ENCODE data around the gene KIAA0408. TPM values are rescaled to one million over a fixed set of nuclear protein-coding genes. Genes with fewer than 3 reads are reported as not detected.

KIAA0408 gene
- total RNA-seq, 1 experiment from 2014 or later = 3.1 TPM

- Histone ChIP-seq H3K9ac (ENCODE audit: extremely low read depth, insufficient read length, low read length) (no peak overlapping the region), H4K8ac (replicated peaks; ENCODE audit: insufficient read length, low read depth, low read length) (no peak overlapping the region), H3K56ac (ENCODE audit: insufficient read length, low read depth, low read length) (no peak overlapping the region), H2BK12ac (ENCODE audit: insufficient read length, low read depth, low read length) (no peak overlapping the region), H3K4me1 (ENCODE audit: insufficient read depth, low read length) (peaks cover 2% of the 10 kb centered on the region), H2AK5ac (ENCODE audit: insufficient read length, low read length) (no peak overlapping the region), H2BK15ac (ENCODE audit: low read depth, low read length) (peak overlapping the region; percentile 14; the same call in 1 of the 2 replicates), H3K18ac (ENCODE audit: insufficient read length, low read depth, low read length) (no peak overlapping the region), H4K20me1 (ENCODE audit: control insufficient read depth, insufficient read depth, insufficient read length) (no peaks in the 10 kb centered on the region), H3K79me1 (ENCODE audit: insufficient read depth, low read depth, low read length, poor library complexity, severe bottlenecking) (no peaks in the 10 kb centered on the region), H3K9me3 (ENCODE audit: control insufficient read depth, low read depth, low read length) (no peaks in the 10 kb centered on the region), H3K23ac (ENCODE audit: insufficient read length, low read depth, low read length) (no peak overlapping the region), H3K14ac (ENCODE audit: insufficient read depth, low read length) (no peak overlapping the region; the same call in 1 of the 2 replicates), H2BK20ac (ENCODE audit: low read depth, low read length, poor library complexity, severe bottlenecking) (no peak overlapping the region), H3K23me2 (ENCODE audit: insufficient read length, low read depth, low read length, poor library complexity, severe bottlenecking) (no peaks in the 10 kb centered on the region), H3K4me2 (ENCODE audit: insufficient read depth, insufficient read length, low read length) (no peak overlapping the region), H4K91ac (ENCODE audit: insufficient read length, low read depth, low read length) (no peak overlapping the region), H3K27ac (ENCODE audit: insufficient read length, low read depth, low read length) (no peak overlapping the region), H3K79me2 (ENCODE audit: insufficient read depth, low read length) (no peaks in the 10 kb centered on the region), H3K27me3 (ENCODE audit: insufficient read depth, low read length) (no peaks in the 10 kb centered on the region), H3T11ph (ENCODE audit: low read length) (no peak overlapping the region), H3K4ac (ENCODE audit: low read depth, low read length) (no peak overlapping the region), H2AFZ (ENCODE audit: low read length) (no peak overlapping the region), H4K5ac (ENCODE audit: insufficient read length, low read depth, low read length) (no peak overlapping the region), H2BK5ac (ENCODE audit: insufficient read length, low read length) (no peak overlapping the region), H2BK120ac (ENCODE audit: low read depth, low read length, poor library complexity, severe bottlenecking) (no peak overlapping the region)
- no peak for TF ChIP-seq CTCF (conservative IDR thresholded peaks at IDR 0.05)
- no peaks in the 10 kb centered on the region for H3K27me3 Mint-ChIP-seq (ENCODE audit: low read depth)
- H3K27ac Mint-ChIP-seq = peak overlapping the region; percentile 37 to 82 (median 70); a peak in 4 of 7 replicates
- no CpG with 5 or more reads among the region's 34 CpGs for WGBS (ENCODE audit: extremely low coverage, insufficient read length, low lambda C conversion rate)
- no peak overlapping the region for H3K4me3 Mint-ChIP-seq
- no peaks in the 10 kb centered on the region for H3K9me3 Mint-ChIP-seq
- DNase-seq = peak; percentile 30
- H3K36me3 Mint-ChIP-seq (ENCODE audit: insufficient read depth in 1 of 3, low read depth in 3 of 3) = peaks cover 30 to 62% (median 48%) of the 10 kb centered on the region in 3 experiments
- peaks cover 7% of the 10 kb centered on the region in 2 experiments; a peak in 2 of 4 replicates for H3K4me1 Mint-ChIP-seq
These were observed 16.6 kb upstream of the KIAA0408 start for GRCh38 chr6:127475823-127476176.

Measured in H9 (cell line).